H1 (cell line): Measurements from ENCODE around the gene TTBK2. TPM values are rescaled to one million over a fixed set of nuclear protein-coding genes. Genes with fewer than 3 reads are reported as not detected.

Experiments
- CHD1 ChIP-seq: IDR thresholded peaks from 2 replicates; pipeline ENCODE4 v1.6.1; 2012; ENCODE audit warnings: low read depth, low read length, improper control_type of control experiment
- JUND ChIP-seq: IDR thresholded peaks from 2 replicates; pipeline ENCODE4 v1.6.1; 2011; ENCODE audit warnings: mild to moderate bottlenecking, improper control_type of control experiment, low read length
- polyA plus RNA-seq, 7 experiments: library from polyadenylated mRNA; depleted of rRNA in 3 of 7; stranded (reverse) in 5 of 7; unstranded in 2 of 7; fragments of >200 nt in 5 of 7; fragments of 200-250 nt in 2 of 7; gene quantifications; 1 replicate in 5 of 7; 2 replicates in 1 of 7; 4 replicates in 1 of 7; pipeline versions ENCODE4 v1.2.1 to v1.2.3, GENCODE V29; 2011 to 2013; ENCODE audit warnings: missing spikeins in 2 of 7, mixed read lengths in 2 of 7
- total RNA-seq: library from RNA; stranded (reverse); fragmentation: NEBNext Ultra II Directional; extraction: Animal tissue kit (Norgen Biotek cat#: 25700); gene quantifications from 2 replicates; pipeline ENCODE4 v1.2.1, GENCODE V29; 2021

The TTBK2 gene
- total and polyA plus RNA-seq, 2 of the 8 experiments (the other 6 are each of a cell fraction or from before 2014, with no cell fraction given), result 2.7 to 18.2 TPM

GRCh38 chr15:42826251-42826890 lies 94.2 kb downstream of the TTBK2 start (continued):
- TF ChIP-seq CHD1 (no peak), JUND (no peak)
